Raji (cell line): Measurements from ENCODE around the gene ATP1A1.

Experiments used
- POLR2A ChIP-seq: IDR thresholded peaks from 2 replicates; pipeline ENCODE4 v1.6.1; 2011; ENCODE audit warnings: low read depth, low read length, control low read depth; ENCODE audit not compliant: insufficient read depth

The ATP1A1 gene

GRCh38 chr1:116372651-116373430 lies at the start of gene ATP1A1:
ATP1A1 (plus strand) TSS chr1:116373244; CDS start chr1:116373512, 268 bp downstream.
- TF ChIP-seq POLR2A = peak; percentile 95

- TF ChIP-seq POLR2A = no peak
Observed at GRCh38 chr1:116323491-116323890, 49.6 kb upstream of the ATP1A1 start.

- no peak for TF ChIP-seq POLR2A
Observed at GRCh38 chr1:116324411-116324810, 48.6 kb upstream of the ATP1A1 start.

GRCh38 chr1:116325104-116325503 lies 47.9 kb upstream of the ATP1A1 start:
- TF ChIP-seq POLR2A = no peak

GRCh38 chr1:116325922-116326321 lies 47.1 kb upstream of the ATP1A1 start:
- no peak for TF ChIP-seq POLR2A

- TF ChIP-seq POLR2A = no peak
Observed at GRCh38 chr1:116326486-116326885, 46.6 kb upstream of the ATP1A1 start.

- TF ChIP-seq POLR2A = no peak
Observed at GRCh38 chr1:116328671-116329070, 44.4 kb upstream of the ATP1A1 start.

GRCh38 chr1:116329524-116330341 lies 43.3 kb upstream of the ATP1A1 start:
- TF ChIP-seq POLR2A = no peak

GRCh38 chr1:116330342-116330652 lies 42.7 kb upstream of the ATP1A1 start:
- no peak for TF ChIP-seq POLR2A

GRCh38 chr1:116330846-116331245 lies 42.2 kb upstream of the ATP1A1 start:
- TF ChIP-seq POLR2A = no peak

- no peak for TF ChIP-seq POLR2A
Observed at GRCh38 chr1:116331523-116331922, 41.5 kb upstream of the ATP1A1 start.

GRCh38 chr1:116332451-116332850 lies 40.6 kb upstream of the ATP1A1 start:
- no peak for TF ChIP-seq POLR2A

GRCh38 chr1:116333171-116334014 lies 39.7 kb upstream of the ATP1A1 start:
- TF ChIP-seq POLR2A = no peak

- TF ChIP-seq POLR2A = no peak
Observed at GRCh38 chr1:116334015-116334547, 39.0 kb upstream of the ATP1A1 start.
